HL-60 (cell line): ENCODE results near the gene WDR35.

Experiments
- GABPA ChIP-seq: IDR thresholded peaks from 2 replicates; pipeline ENCODE4 v1.6.1; 2012; ENCODE audit warnings: low read depth
- TF ChIP-seq, protein P1 (sequence below): IDR thresholded peaks from one replicate; pipeline ENCODE4 v1.5.1; 2011; ENCODE audit warnings: low read length, control low read depth, inconsistent platforms; ENCODE audit not compliant: insufficient read depth

DNA sequence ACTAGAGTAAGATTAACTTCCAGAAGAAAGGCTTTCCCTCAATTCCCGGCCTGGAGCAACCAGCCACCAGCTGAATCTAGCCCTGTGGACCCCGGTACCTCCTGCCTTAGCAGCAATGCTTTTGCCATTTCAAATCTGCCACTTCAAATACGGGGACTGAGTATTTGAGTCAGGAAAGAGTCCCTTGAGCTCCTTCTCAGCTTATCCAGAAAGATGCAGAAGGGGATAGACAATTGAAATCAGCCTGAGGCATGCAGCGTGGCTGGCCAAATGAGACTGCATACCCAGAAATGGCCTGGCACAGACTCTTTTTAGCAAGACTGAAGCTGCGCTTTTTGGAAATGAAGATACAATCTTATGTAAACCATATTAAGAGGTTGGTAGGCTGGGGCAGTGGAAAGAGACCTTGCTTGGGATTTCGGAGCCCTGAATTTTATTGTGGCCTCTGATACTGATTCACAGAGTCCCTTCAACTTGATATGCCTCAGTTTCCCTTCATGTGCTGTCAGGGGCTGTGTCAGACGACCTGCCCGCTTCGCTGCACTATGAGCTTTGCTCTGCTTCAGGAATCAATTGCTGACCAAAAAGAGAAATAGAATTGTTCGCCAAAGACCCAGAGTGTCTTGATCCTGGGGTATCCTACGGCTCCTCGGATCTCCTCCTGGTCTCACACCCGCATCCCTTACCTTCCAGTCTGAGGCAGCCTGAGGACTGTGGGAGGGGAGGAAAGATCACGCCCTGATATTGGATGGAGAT, 21.5 kb upstream of the WDR35 start:
- TF ChIP-seq, protein P1, sequence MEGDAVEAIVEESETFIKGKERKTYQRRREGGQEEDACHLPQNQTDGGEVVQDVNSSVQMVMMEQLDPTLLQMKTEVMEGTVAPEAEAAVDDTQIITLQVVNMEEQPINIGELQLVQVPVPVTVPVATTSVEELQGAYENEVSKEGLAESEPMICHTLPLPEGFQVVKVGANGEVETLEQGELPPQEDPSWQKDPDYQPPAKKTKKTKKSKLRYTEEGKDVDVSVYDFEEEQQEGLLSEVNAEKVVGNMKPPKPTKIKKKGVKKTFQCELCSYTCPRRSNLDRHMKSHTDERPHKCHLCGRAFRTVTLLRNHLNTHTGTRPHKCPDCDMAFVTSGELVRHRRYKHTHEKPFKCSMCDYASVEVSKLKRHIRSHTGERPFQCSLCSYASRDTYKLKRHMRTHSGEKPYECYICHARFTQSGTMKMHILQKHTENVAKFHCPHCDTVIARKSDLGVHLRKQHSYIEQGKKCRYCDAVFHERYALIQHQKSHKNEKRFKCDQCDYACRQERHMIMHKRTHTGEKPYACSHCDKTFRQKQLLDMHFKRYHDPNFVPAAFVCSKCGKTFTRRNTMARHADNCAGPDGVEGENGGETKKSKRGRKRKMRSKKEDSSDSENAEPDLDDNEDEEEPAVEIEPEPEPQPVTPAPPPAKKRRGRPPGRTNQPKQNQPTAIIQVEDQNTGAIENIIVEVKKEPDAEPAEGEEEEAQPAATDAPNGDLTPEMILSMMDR, result no peak
- no peak for TF ChIP-seq GABPA
